ENCODE results near the gene SH3GL2.

Gene SH3GL2

DNA sequence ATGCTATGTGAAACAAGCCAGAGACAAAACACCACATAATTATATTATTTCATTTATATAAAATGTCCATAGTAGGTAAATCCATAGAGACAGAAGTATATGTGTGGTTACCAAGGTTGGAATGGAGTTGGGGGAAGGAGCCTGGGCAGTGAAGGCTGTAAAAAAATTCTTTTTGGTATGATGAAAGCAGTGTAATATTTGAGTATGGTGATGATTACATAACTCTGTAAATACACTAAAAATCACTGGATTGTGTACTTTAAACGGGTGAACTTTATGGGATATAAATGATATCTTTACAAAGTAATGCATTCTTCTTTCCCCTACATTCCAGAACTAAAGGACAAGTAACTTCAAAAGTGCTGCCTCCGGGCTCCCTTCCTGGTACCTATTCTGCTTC is 155.8 kb downstream of the SH3GL2 start:
- no peak for DNase-seq (ENCODE audit: low read depth)
- no peak overlapping the region for H3K4me3 ChIP-seq (ENCODE audit: low read depth, low read length)
- TF ChIP-seq, protein P1, sequence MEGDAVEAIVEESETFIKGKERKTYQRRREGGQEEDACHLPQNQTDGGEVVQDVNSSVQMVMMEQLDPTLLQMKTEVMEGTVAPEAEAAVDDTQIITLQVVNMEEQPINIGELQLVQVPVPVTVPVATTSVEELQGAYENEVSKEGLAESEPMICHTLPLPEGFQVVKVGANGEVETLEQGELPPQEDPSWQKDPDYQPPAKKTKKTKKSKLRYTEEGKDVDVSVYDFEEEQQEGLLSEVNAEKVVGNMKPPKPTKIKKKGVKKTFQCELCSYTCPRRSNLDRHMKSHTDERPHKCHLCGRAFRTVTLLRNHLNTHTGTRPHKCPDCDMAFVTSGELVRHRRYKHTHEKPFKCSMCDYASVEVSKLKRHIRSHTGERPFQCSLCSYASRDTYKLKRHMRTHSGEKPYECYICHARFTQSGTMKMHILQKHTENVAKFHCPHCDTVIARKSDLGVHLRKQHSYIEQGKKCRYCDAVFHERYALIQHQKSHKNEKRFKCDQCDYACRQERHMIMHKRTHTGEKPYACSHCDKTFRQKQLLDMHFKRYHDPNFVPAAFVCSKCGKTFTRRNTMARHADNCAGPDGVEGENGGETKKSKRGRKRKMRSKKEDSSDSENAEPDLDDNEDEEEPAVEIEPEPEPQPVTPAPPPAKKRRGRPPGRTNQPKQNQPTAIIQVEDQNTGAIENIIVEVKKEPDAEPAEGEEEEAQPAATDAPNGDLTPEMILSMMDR (IDR thresholded peaks at IDR 0.05; ENCODE audit: insufficient read depth, low read depth, low read length, missing control alignments) = no peak

DNA sequence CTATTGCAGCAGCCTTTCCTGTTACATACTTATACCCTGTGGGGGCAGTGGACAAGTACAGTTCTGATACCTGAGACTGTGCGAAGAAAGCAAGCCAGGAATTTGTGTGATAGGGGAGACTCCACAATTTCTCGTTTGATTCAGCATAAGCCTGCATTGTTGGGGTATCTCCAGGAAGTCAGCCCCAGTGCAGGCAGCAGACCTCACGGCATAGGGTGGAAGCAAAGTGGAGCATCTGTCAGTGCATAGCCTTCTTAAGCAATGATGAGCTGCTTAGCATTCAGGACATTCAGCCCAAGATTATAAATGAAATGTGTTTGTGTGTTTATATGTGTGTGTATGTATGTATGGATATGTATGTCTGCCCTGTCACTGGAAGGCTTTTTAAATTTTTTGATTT is 157.0 kb downstream of the SH3GL2 start:
- DNase-seq (ENCODE audit: low read depth) = no peak
- no peak overlapping the region for H3K4me3 ChIP-seq (ENCODE audit: low read depth, low read length)
- TF ChIP-seq, protein P1 (IDR thresholded peaks at IDR 0.05; ENCODE audit: insufficient read depth, low read depth, low read length, missing control alignments) = no peak

DNA sequence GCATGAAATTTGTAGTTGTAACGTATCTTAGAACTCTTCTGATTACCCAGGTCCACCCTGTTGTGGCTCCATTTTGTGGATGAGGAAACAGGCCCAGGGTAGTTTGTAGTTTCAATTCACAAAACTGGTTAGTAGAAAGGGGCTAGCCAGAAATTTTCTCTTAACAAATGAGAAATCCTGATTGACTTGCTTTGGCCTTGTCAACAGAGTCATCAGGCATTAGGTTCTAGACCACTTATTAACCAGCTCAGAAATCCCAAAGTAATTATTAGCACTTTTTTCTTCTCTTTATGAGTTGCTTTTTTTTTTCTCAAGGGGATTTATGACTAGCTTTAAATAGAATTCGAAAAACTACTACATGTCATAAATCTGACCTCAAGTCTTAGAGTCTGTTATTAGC is 160.2 kb downstream of the SH3GL2 start:
- TF ChIP-seq, protein P1 (IDR thresholded peaks at IDR 0.05; ENCODE audit: insufficient read depth, low read depth, low read length, missing control alignments) = no peak
- DNase-seq (ENCODE audit: low read depth) = no peak
- no peak overlapping the region for H3K4me3 ChIP-seq (ENCODE audit: low read depth, low read length)

DNA sequence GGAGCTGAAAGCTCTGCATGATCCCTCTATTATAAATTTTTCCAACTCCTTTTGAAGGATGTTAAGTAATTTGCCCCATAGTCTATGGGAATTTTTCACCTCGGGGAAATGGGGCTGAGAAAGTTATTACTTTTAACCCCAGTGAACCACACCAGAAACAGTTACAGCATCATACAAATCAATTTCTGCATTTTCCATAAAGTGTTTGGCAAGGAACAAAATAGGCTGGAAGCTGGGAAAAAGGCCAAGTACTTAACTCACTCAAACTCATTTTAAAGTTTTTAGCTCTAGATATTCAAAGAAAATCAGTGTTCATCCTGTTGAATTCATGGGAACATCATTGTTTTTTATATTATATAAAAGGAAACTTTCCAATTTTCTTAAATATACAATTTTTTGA is 160.9 kb downstream of the SH3GL2 start:
- DNase-seq (ENCODE audit: low read depth) = no peak
- TF ChIP-seq, protein P1 (IDR thresholded peaks at IDR 0.05; ENCODE audit: insufficient read depth, low read depth, low read length, missing control alignments) = no peak
- H3K4me3 ChIP-seq (ENCODE audit: low read depth, low read length) = no peak overlapping the region

DNA sequence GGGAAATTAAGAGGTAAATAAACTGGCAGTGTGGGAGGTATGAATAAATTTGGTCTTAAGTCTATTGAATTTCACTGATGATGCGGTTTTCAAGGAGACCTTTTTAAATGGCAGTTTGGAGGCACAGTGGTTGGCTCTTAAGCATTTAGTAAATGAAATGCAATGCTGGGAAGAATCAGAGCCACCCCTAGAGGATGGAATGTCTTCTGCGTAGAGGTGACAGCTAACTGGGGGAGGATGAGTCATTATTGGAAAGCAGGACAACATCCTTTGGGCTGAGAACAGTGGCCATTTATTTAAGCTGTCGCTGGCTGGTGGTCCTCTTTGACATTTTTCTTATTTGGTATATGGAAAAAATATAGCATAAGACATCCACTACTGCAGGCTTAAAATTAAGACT is 163.2 kb downstream of the SH3GL2 start:
- no peak overlapping the region for H3K4me3 ChIP-seq (ENCODE audit: low read depth, low read length)
- no peak for DNase-seq (ENCODE audit: low read depth)
- TF ChIP-seq, protein P1 (IDR thresholded peaks at IDR 0.05; ENCODE audit: insufficient read depth, low read depth, low read length, missing control alignments) = no peak

DNA sequence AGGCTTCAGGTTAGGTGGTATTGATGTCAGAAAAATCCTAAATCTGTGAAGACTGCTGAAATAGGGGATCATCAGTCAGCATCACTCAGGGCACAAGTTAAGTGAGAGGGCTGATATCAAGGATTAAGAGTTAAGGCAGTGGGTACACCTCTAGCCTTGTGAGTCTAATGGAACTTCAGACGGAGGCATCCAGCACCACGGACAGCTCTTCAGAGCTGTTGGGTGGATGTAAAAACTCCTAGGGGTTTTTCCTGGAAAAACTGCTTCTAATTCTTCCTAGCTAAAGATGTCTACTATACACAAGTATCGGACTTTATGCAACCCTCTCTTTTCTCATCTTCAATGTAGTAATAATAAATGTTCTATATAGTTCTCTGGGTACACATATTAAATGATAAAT is 165.9 kb downstream of the SH3GL2 start:
- TF ChIP-seq, protein P1 (IDR thresholded peaks at IDR 0.05; ENCODE audit: insufficient read depth, low read depth, low read length, missing control alignments) = no peak
- DNase-seq (ENCODE audit: low read depth) = no peak

DNA sequence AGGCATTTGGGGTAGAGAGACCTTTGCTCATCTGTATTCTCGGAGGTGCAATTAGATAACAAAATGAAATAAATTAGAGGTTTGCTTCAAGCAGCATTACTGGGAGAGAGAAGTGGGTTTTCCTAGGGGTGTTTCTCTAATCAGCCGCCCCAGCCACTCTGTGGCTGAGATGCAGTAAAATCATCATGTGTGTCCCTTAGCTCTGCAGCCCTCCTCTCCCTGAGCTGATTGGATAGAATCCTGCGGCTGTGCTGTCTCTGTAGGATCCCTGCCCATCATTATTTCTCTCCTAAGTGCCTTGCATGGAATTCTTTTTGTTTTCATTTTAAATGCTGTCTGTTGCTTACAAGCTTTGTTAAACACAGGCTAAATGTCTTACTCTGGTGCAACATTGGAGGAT is 171.4 kb downstream of the SH3GL2 start:
- TF ChIP-seq, protein P1 (IDR thresholded peaks at IDR 0.05; ENCODE audit: insufficient read depth, low read depth, low read length, missing control alignments) = no peak
- H3K4me3 ChIP-seq (ENCODE audit: low read depth, low read length) = no peak overlapping the region
- no peak for DNase-seq (ENCODE audit: low read depth)

More for the DNA sequence above, 165.9 kb downstream of the SH3GL2 start:
- no peak overlapping the region for H3K4me3 ChIP-seq (ENCODE audit: low read depth, low read length)

Measured in GM12865 (cell line).